Heart left ventricle (tissue), 13 donors: ENCODE measurements around the gene AMMECR1.

Experiments used
- POLR2A ChIP-seq, 2 donors: fragments of 450-650 bp; IDR thresholded peaks; one replicate each; pipeline ENCODE4 v1.6.1; 2017; ENCODE audit warnings: antibody characterized with exemption in 2 of 2, mild to moderate bottlenecking in 2 of 2, moderate library complexity in 2 of 2
- TF ChIP-seq, protein P1 (sequence below), 12 donors: fragments of 200-600 bp; sonication (generic) in 4 of 12; IDR thresholded peaks; one replicate each; pipeline versions ENCODE4 v1.5.0 to v1.8.0; 2018 to 2022; ENCODE audit warnings: antibody characterized with exemption in 12 of 12, mild to moderate bottlenecking in 5 of 12
- donor health status: ischemic (EF 13 %, LVEDD 7.1; RV severe dilation, severe dysfunction).
- donor health status: DM: no; HTN: yes; CAD: no.
- donor health status: DM: no; HTN: no; CAD: no.
- donor health status: ischemic (EF 25% LVEDD 6.9; RV normal size, moderate dysfunction).
- donor health status: ischemic (EF 25% LVEDD 5.7; RV mildly dilated, moderate dysfunction).
- donor health status: ischemic (EF 35%, LVEDD 5.7; RV mildly dilated, moderate dysfunction).
- donor health status: nonischemic (EF 11% LVEDD 7.7; RV severe dilation, severe dysfunction).
- donor health status: DM: yes; HTN: yes; CAD: no.
- donor health status: PGD.
- donor health status: ischemic (EF 29% LVEDD 5.4; RV normal size, mild dysfunction).
- donor health status: nonischemic (EF 23%, LVEDD 6.1; RV moderate dilation, normal function).

DNA sequence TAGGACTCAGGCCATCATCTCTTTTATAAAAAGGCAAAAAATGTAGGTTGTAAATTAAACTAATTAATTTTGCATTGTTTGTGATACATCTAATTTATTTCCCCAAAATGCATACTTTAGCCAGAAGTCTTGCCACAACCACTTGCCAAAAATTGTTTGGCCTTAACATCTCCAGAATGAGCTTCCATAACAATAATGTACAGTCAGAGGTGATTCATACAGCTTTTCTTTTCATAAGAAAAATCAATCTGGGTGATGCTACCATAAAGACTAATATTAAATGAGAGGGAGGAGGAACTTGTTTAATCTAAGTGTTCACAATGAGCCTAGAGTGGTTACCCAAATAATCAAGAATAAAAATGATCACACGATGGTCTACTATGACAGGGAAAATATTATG lies 59.3 kb downstream of the AMMECR1 start:
- no peak for TF ChIP-seq POLR2A (IDR thresholded peaks at IDR 0.05)
- TF ChIP-seq, protein P1, sequence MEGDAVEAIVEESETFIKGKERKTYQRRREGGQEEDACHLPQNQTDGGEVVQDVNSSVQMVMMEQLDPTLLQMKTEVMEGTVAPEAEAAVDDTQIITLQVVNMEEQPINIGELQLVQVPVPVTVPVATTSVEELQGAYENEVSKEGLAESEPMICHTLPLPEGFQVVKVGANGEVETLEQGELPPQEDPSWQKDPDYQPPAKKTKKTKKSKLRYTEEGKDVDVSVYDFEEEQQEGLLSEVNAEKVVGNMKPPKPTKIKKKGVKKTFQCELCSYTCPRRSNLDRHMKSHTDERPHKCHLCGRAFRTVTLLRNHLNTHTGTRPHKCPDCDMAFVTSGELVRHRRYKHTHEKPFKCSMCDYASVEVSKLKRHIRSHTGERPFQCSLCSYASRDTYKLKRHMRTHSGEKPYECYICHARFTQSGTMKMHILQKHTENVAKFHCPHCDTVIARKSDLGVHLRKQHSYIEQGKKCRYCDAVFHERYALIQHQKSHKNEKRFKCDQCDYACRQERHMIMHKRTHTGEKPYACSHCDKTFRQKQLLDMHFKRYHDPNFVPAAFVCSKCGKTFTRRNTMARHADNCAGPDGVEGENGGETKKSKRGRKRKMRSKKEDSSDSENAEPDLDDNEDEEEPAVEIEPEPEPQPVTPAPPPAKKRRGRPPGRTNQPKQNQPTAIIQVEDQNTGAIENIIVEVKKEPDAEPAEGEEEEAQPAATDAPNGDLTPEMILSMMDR (IDR thresholded peaks at IDR 0.05) = no peak
